OCI-LY1 (cell line): ENCODE measurements around the gene MBD2.

Source experiments
- H2AFZ ChIP-seq: fragments of 200-600 bp; sonication (generic), shearing (Covaris generic); 2 replicates; pipeline ENCODE4 v1.6.0; 2014; ENCODE audit warnings: antibody characterized with exemption, mild to moderate bottlenecking, low read length
- H3F3A ChIP-seq: fragments of 200-600 bp; sonication (generic), shearing (Covaris generic); 2 replicates; pipeline ENCODE4 v1.6.0; 2014; ENCODE audit warnings: mild to moderate bottlenecking, antibody characterized with exemption, low read length, moderate library complexity; ENCODE audit not compliant: insufficient read depth
- H3K27ac ChIP-seq: fragments of 200-600 bp; sonication (generic); 2 replicates; pipeline ENCODE4 v1.5.1; 2014; ENCODE audit warnings: low read length, mixed run types, mild to moderate bottlenecking, low read depth; ENCODE audit not compliant: poor library complexity, severe bottlenecking
- H3K27me3 ChIP-seq: fragments of 200-600 bp; sonication (generic); 2 replicates; pipeline ENCODE4 v1.6.0; 2014; ENCODE audit warnings: antibody characterized with exemption, mild to moderate bottlenecking, low read length, moderate library complexity; ENCODE audit not compliant: insufficient read depth
- H3K36me3 ChIP-seq: fragments of 200-600 bp; sonication (generic); 2 replicates; pipeline ENCODE4 v1.6.1; 2014; ENCODE audit warnings: mild to moderate bottlenecking, antibody characterized with exemption, low read length, moderate library complexity, mixed read lengths; ENCODE audit not compliant: insufficient read depth
- H3K4me1 ChIP-seq: fragments of 200-600 bp; sonication (generic); 2 replicates; pipeline ENCODE4 v1.5.1; 2014; ENCODE audit warnings: mild to moderate bottlenecking, low read length, moderate library complexity; ENCODE audit not compliant: insufficient read depth, severe bottlenecking
- H3K4me2 ChIP-seq: fragments of 200-600 bp; sonication (generic), shearing (Covaris generic); 2 replicates; pipeline ENCODE4 v1.6.1; 2014; ENCODE audit warnings: low read length
- H3K4me3 ChIP-seq: fragments of 200-600 bp; sonication (generic); 2 replicates; pipeline ENCODE4 v1.5.1; 2014; ENCODE audit warnings: low read length, low read depth, mild to moderate bottlenecking, mixed read lengths; ENCODE audit not compliant: poor library complexity, severe bottlenecking
- H3K79me2 ChIP-seq: fragments of 200-600 bp; shearing (Covaris generic); 2 replicates; pipeline ENCODE4 v1.6.1; 2016; ENCODE audit warnings: mixed run types, low read length, mixed read lengths; ENCODE audit not compliant: insufficient read depth
- H3K9ac ChIP-seq: fragments of 200-600 bp; sonication (generic), shearing (Covaris generic); 2 replicates; pipeline ENCODE4 v1.6.1; 2014; ENCODE audit warnings: mild to moderate bottlenecking, low read length, mixed read lengths
- H3K9me2 ChIP-seq: fragments of 200-600 bp; sonication (generic), shearing (Covaris generic); 2 replicates; pipeline ENCODE4 v1.6.1; 2014; ENCODE audit warnings: low read depth, mild to moderate bottlenecking, low read length, mixed read lengths
- H3K9me3 ChIP-seq: fragments of 200-600 bp; shearing (Covaris generic); 2 replicates; pipeline ENCODE4 v1.6.1; 2014; ENCODE audit warnings: low read length, mixed read lengths
- H4K20me1 ChIP-seq: fragments of 200-600 bp; sonication (generic), shearing (Covaris generic); 2 replicates; pipeline ENCODE4 v1.6.0; 2016; ENCODE audit warnings: mild to moderate bottlenecking, low read length; ENCODE audit not compliant: insufficient read depth
- CTCF ChIP-seq: fragments of 200-600 bp; sonication (generic), shearing (Covaris generic); IDR thresholded peaks from 2 replicates; pipeline ENCODE4 v1.5.1; 2017; ENCODE audit warnings: mild to moderate bottlenecking, antibody characterized with exemption, low read length, moderate library complexity, mixed read lengths
- EZH2 ChIP-seq: fragments of 200-600 bp; sonication (generic), shearing (Covaris generic); IDR thresholded peaks from 2 replicates; pipeline ENCODE4 v1.8.0; 2017; ENCODE audit warnings: borderline replicate concordance, mixed run types, mild to moderate bottlenecking, antibody characterized with exemption, low read length, moderate library complexity, mixed read lengths

MBD2 gene

GRCh38 chr18:54193786-54194185 lies 30.7 kb downstream of the MBD2 start:
- Histone ChIP-seq H4K20me1 (no peaks in the 10 kb centered on the region; the same call in 1 of the 2 replicates), H3K4me2 (no peak overlapping the region), H3F3A (no peaks in the 10 kb centered on the region), H2AFZ (no peak overlapping the region), H3K4me3 (no peak overlapping the region), H3K9me3 (no peaks in the 10 kb centered on the region), H3K27ac (no peak overlapping the region), H3K36me3 (peaks cover 64% of the 10 kb centered on the region), H3K79me2 (peaks cover 68% of the 10 kb centered on the region), H3K9ac (no peak overlapping the region), H3K9me2 (no peaks in the 10 kb centered on the region), H3K27me3 (no peaks in the 10 kb centered on the region), H3K4me1 (no peaks in the 10 kb centered on the region)
- TF ChIP-seq CTCF = no peak
- TF ChIP-seq EZH2 = no peak

- no peak overlapping the region for H3K9ac ChIP-seq
- H3K9me3 ChIP-seq = no peaks in the 10 kb centered on the region
- no peaks in the 10 kb centered on the region for H3F3A ChIP-seq
- H3K4me3 ChIP-seq = no peak overlapping the region
- H3K4me1 ChIP-seq = no peaks in the 10 kb centered on the region
- H3K4me2 ChIP-seq = no peak overlapping the region
- H2AFZ ChIP-seq = no peak overlapping the region
- H3K79me2 ChIP-seq = peaks cover 61% of the 10 kb centered on the region
- H4K20me1 ChIP-seq = no peaks in the 10 kb centered on the region; the same call in 1 of the 2 replicates
- H3K36me3 ChIP-seq = peaks cover 64% of the 10 kb centered on the region
- H3K27me3 ChIP-seq = no peaks in the 10 kb centered on the region
- TF ChIP-seq EZH2 (no peak), CTCF (no peak)
- no peaks in the 10 kb centered on the region for H3K9me2 ChIP-seq
- H3K27ac ChIP-seq = no peak overlapping the region
Observed at GRCh38 chr18:54192900-54193299, 31.6 kb downstream of the MBD2 start.

- Histone ChIP-seq H3K9me2 (no peaks in the 10 kb centered on the region), H2AFZ (no peak overlapping the region), H3K4me2 (no peak overlapping the region), H4K20me1 (no peaks in the 10 kb centered on the region; the same call in 1 of the 2 replicates), H3K9ac (no peak overlapping the region), H3K9me3 (no peaks in the 10 kb centered on the region), H3K27ac (no peak overlapping the region), H3K4me1 (no peaks in the 10 kb centered on the region), H3F3A (no peaks in the 10 kb centered on the region), H3K36me3 (peaks cover 64% of the 10 kb centered on the region), H3K79me2 (peaks cover 56% of the 10 kb centered on the region), H3K4me3 (no peak overlapping the region), H3K27me3 (no peaks in the 10 kb centered on the region)
- no peak for TF ChIP-seq EZH2
- TF ChIP-seq CTCF = no peak
Observed at GRCh38 chr18:54192415-54192814, 32.1 kb downstream of the MBD2 start.
